ENCODE data around the gene SIGLEC9.

Gene SIGLEC9

DNA sequence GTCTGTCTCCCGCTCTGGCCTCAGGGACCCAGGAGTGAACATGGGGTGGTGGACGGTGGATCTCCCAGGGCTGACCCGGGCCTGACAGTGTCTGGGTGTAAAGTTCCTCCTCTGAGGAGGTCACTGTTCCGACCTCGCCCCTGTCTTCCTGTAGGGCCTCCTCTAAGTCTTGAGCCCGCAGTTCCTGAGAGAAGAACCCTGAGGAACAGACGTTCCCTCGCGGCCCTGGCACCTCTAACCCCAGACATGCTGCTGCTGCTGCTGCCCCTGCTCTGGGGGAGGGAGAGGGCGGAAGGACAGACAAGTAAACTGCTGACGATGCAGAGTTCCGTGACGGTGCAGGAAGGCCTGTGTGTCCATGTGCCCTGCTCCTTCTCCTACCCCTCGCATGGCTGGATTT is at the start of gene SIGLEC9:
Gene SIGLEC9 (plus strand): TSS at position 178 of the 400 bp plus-strand sequence. CDS start 69 bp downstream, at position 247.
- no peaks in the 10 kb centered on the region for H3K4me1 ChIP-seq (ENCODE audit: low read length)
- DNase-seq = no peak
- no peaks in the 10 kb centered on the region for H3K36me3 ChIP-seq (replicated peaks; ENCODE audit: insufficient read depth, low read length)
- H2AFZ ChIP-seq (ENCODE audit: low read length) = no peak within 1 kb of the TSS
- H4K20me1 ChIP-seq (ENCODE audit: insufficient read depth, low read length) = no peaks in the 10 kb centered on the region
- H3K27me3 ChIP-seq (replicated peaks; ENCODE audit: insufficient read depth, low read length) = peaks cover 35% of the 10 kb centered on the region
- H3K9ac ChIP-seq (ENCODE audit: low read length) = no peak within 1 kb of the TSS
- no peaks in the 10 kb centered on the region for H3K79me2 ChIP-seq (ENCODE audit: low read length)
- no peak within 1 kb of the TSS for H3K27ac ChIP-seq (ENCODE audit: low read length)
- H3F3A ChIP-seq (ENCODE audit: insufficient read depth, low read length) = no peaks in the 10 kb centered on the region
- no peak within 1 kb of the TSS for H3K4me2 ChIP-seq (ENCODE audit: low read depth, low read length)
- H3K9me2 ChIP-seq (replicated peaks; ENCODE audit: insufficient read depth, low read length) = no peaks in the 10 kb centered on the region
- no peaks in the 10 kb centered on the region for H3K9me3 ChIP-seq (replicated peaks; ENCODE audit: insufficient read depth, low read length)
- H3K4me3 ChIP-seq (ENCODE audit: low read length) = no peak within 1 kb of the TSS
- no peak for TF ChIP-seq EZH2 (optimal IDR thresholded peaks at IDR 0.05; ENCODE audit: low read depth, low read length)
- TF ChIP-seq EZH2phosphoT487 (IDR thresholded peaks at IDR 0.05; ENCODE audit: low read length) = no peak
- TF ChIP-seq, protein P1, sequence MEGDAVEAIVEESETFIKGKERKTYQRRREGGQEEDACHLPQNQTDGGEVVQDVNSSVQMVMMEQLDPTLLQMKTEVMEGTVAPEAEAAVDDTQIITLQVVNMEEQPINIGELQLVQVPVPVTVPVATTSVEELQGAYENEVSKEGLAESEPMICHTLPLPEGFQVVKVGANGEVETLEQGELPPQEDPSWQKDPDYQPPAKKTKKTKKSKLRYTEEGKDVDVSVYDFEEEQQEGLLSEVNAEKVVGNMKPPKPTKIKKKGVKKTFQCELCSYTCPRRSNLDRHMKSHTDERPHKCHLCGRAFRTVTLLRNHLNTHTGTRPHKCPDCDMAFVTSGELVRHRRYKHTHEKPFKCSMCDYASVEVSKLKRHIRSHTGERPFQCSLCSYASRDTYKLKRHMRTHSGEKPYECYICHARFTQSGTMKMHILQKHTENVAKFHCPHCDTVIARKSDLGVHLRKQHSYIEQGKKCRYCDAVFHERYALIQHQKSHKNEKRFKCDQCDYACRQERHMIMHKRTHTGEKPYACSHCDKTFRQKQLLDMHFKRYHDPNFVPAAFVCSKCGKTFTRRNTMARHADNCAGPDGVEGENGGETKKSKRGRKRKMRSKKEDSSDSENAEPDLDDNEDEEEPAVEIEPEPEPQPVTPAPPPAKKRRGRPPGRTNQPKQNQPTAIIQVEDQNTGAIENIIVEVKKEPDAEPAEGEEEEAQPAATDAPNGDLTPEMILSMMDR (IDR thresholded peaks at IDR 0.05; ENCODE audit: low read length) = no peak

DNA sequence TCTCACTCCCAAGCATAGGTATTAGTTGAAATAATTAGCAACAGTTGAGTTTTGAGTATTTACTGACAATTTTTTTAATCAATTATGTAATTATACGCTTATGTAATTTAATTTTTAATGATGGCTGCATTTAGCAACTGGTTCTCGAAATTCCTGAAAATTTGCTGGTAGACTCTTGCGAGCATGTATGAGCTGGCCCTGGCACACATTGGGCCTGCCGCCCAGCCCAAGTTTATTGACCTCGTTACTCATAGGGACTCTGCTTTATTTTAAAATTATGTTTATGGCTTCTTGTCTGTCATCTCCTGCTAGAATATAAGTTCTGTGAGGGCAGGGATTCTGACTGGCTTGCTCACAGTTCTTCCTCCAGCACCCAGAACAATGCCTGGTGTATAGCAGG is 48.7 kb upstream of the SIGLEC9 start:
- no peak overlapping the region for H3K9ac ChIP-seq (ENCODE audit: low read length)
- H3K27me3 ChIP-seq (replicated peaks; ENCODE audit: insufficient read depth, low read length) = peaks cover 24% of the 10 kb centered on the region
- no peak overlapping the region for H3K4me3 ChIP-seq (ENCODE audit: low read length)
- no peaks in the 10 kb centered on the region for H4K20me1 ChIP-seq (ENCODE audit: insufficient read depth, low read length)
- H3F3A ChIP-seq (ENCODE audit: insufficient read depth, low read length) = no peaks in the 10 kb centered on the region
- no peak for DNase-seq
- H3K27ac ChIP-seq (ENCODE audit: low read length) = no peak overlapping the region
- no peak overlapping the region for H3K4me2 ChIP-seq (ENCODE audit: low read depth, low read length)
- no peak overlapping the region for H2AFZ ChIP-seq (ENCODE audit: low read length)
- H3K79me2 ChIP-seq (ENCODE audit: low read length) = no peaks in the 10 kb centered on the region
- H3K9me3 ChIP-seq (replicated peaks; ENCODE audit: insufficient read depth, low read length) = no peaks in the 10 kb centered on the region
- H3K36me3 ChIP-seq (replicated peaks; ENCODE audit: insufficient read depth, low read length) = no peaks in the 10 kb centered on the region
- TF ChIP-seq, protein P1 (IDR thresholded peaks at IDR 0.05; ENCODE audit: low read length) = no peak
- TF ChIP-seq EZH2 (optimal IDR thresholded peaks at IDR 0.05; ENCODE audit: low read depth, low read length) (no peak), EZH2phosphoT487 (IDR thresholded peaks at IDR 0.05; ENCODE audit: low read length) (no peak)
- no peaks in the 10 kb centered on the region for H3K4me1 ChIP-seq (ENCODE audit: low read length)
- no peaks in the 10 kb centered on the region for H3K9me2 ChIP-seq (replicated peaks; ENCODE audit: insufficient read depth, low read length)

DNA sequence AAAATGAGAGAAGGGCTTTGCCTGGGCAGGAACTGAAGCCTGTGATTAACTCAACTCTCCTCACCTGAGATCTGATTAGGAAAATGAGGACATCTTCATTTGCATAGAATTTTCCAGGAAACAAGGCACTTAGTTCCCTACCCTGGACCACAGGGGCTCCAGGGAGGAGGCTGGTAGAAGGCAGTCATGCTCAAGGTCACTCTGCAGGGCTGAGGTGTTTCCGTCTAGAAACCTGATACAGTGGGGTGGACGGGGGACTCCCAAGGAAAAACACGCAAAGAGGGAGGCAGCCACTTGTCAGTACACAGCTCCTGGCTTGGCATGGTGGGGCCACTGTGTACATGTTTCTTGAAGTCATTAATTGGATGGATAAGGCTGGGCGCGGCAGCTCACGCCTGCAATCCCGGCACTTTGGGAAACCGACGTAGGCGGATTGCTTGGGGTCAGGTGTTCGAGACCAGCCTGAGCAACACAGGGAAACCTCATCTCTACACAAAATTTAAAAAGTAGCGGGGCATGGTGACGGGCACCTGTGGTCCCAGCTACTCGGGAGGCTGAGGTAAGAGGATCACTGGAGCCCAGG is 48.0 kb upstream of the SIGLEC9 start:
- TF ChIP-seq EZH2phosphoT487 (IDR thresholded peaks at IDR 0.05; ENCODE audit: low read length) (no peak), EZH2 (optimal IDR thresholded peaks at IDR 0.05; ENCODE audit: low read depth, low read length) (no peak)
- TF ChIP-seq, protein P1 (IDR thresholded peaks at IDR 0.05; ENCODE audit: low read length) = no peak
- H4K20me1 ChIP-seq (ENCODE audit: insufficient read depth, low read length) = no peaks in the 10 kb centered on the region
- H3F3A ChIP-seq (ENCODE audit: insufficient read depth, low read length) = no peaks in the 10 kb centered on the region
- H2AFZ ChIP-seq (ENCODE audit: low read length) = no peak overlapping the region
- DNase-seq = no peak
- no peaks in the 10 kb centered on the region for H3K9me3 ChIP-seq (replicated peaks; ENCODE audit: insufficient read depth, low read length)
- peaks cover 28% of the 10 kb centered on the region for H3K27me3 ChIP-seq (replicated peaks; ENCODE audit: insufficient read depth, low read length)
- H3K79me2 ChIP-seq (ENCODE audit: low read length) = no peaks in the 10 kb centered on the region
- no peaks in the 10 kb centered on the region for H3K9me2 ChIP-seq (replicated peaks; ENCODE audit: insufficient read depth, low read length)
- H3K4me3 ChIP-seq (ENCODE audit: low read length) = no peak overlapping the region
- no peaks in the 10 kb centered on the region for H3K36me3 ChIP-seq (replicated peaks; ENCODE audit: insufficient read depth, low read length)
- H3K27ac ChIP-seq (ENCODE audit: low read length) = no peak overlapping the region
- H3K9ac ChIP-seq (ENCODE audit: low read length) = no peak overlapping the region
- no peak overlapping the region for H3K4me2 ChIP-seq (ENCODE audit: low read depth, low read length)
- H3K4me1 ChIP-seq (ENCODE audit: low read length) = no peaks in the 10 kb centered on the region

All from MM.1S (cell line).